ENCODE data around the gene OSGEPL1. TPM values are rescaled to one million over a fixed set of nuclear protein-coding genes. Genes with fewer than 3 reads are reported as not detected.
"Not testable (repeated sequence)": the region's sequence is repeated elsewhere in the genome, so short reads cannot be mapped to it uniquely, and the experiment has no call there.

OSGEPL1 gene
- total RNA-seq, 1 experiment from 2014 or later, result 12.6 TPM

GRCh38 chr2:189726271-189726670, 36.3 kb downstream of the OSGEPL1 start:
- Histone ChIP-seq H3F3A (ENCODE audit: low read length, unreplicated experiment) (no peaks in the 10 kb centered on the region), H4K20me1 (ENCODE audit: low read length) (no peaks in the 10 kb centered on the region), H3K27me3 (ENCODE audit: low read length) (no peaks in the 10 kb centered on the region), H3K9ac (ENCODE audit: low read length) (no peak overlapping the region), H3K4me3 (ENCODE audit: low read length) (no peak overlapping the region), H3K9me2 (replicated peaks; ENCODE audit: low read length) (no peaks in the 10 kb centered on the region), H2AFZ (ENCODE audit: low read length) (no peak overlapping the region), H3K79me2 (ENCODE audit: low read length) (no peaks in the 10 kb centered on the region), H3K4me1 (ENCODE audit: insufficient read depth, low read length) (no peaks in the 10 kb centered on the region), H3K4me2 (ENCODE audit: low read length) (no peak overlapping the region), H3K9me3 (ENCODE audit: low read length) (no peaks in the 10 kb centered on the region), H3K27ac (ENCODE audit: low read length) (no peak overlapping the region), H3K36me3 (ENCODE audit: low read depth, low read length) (no peaks in the 10 kb centered on the region)
- BruUV-seq (replicated peaks), result no TSS peak
- no peak for ATAC-seq
- intact Hi-C loops (cut with micrococcal nuclease), result no loop called here
- POLR2A ChIA-PET (ENCODE audit: unreplicated experiment), result no interaction called here
- DNase-seq, result no peak
- no peak for TF ChIP-seq EZH2 (IDR thresholded peaks at IDR 0.05; ENCODE audit: low read length, unreplicated experiment)
- no peak for TF ChIP-seq EZH2phosphoT487 (IDR thresholded peaks at IDR 0.05; ENCODE audit: borderline replicate concordance, low read length)
- TF ChIP-seq, protein P1, sequence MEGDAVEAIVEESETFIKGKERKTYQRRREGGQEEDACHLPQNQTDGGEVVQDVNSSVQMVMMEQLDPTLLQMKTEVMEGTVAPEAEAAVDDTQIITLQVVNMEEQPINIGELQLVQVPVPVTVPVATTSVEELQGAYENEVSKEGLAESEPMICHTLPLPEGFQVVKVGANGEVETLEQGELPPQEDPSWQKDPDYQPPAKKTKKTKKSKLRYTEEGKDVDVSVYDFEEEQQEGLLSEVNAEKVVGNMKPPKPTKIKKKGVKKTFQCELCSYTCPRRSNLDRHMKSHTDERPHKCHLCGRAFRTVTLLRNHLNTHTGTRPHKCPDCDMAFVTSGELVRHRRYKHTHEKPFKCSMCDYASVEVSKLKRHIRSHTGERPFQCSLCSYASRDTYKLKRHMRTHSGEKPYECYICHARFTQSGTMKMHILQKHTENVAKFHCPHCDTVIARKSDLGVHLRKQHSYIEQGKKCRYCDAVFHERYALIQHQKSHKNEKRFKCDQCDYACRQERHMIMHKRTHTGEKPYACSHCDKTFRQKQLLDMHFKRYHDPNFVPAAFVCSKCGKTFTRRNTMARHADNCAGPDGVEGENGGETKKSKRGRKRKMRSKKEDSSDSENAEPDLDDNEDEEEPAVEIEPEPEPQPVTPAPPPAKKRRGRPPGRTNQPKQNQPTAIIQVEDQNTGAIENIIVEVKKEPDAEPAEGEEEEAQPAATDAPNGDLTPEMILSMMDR (conservative IDR thresholded peaks at IDR 0.05; ENCODE audit: low read depth, low read length), result no peak
- CTCF ChIA-PET, result no interaction called here

- Histone ChIP-seq H3K4me3 (ENCODE audit: low read length) (no peak overlapping the region), H3K4me1 (ENCODE audit: insufficient read depth, low read length) (no peaks in the 10 kb centered on the region), H3K27ac (ENCODE audit: low read length) (no peak overlapping the region), H3F3A (ENCODE audit: low read length, unreplicated experiment) (no peaks in the 10 kb centered on the region), H3K9me3 (ENCODE audit: low read length) (no peaks in the 10 kb centered on the region), H3K79me2 (ENCODE audit: low read length) (no peaks in the 10 kb centered on the region), H3K36me3 (ENCODE audit: low read depth, low read length) (no peaks in the 10 kb centered on the region), H3K9me2 (replicated peaks; ENCODE audit: low read length) (no peaks in the 10 kb centered on the region), H4K20me1 (ENCODE audit: low read length) (no peaks in the 10 kb centered on the region), H3K27me3 (ENCODE audit: low read length) (no peaks in the 10 kb centered on the region), H3K4me2 (ENCODE audit: low read length) (no peak overlapping the region), H2AFZ (ENCODE audit: low read length) (no peak overlapping the region), H3K9ac (ENCODE audit: low read length) (no peak overlapping the region)
- intact Hi-C loops (cut with micrococcal nuclease), result no loop called here
- CTCF ChIA-PET, result no interaction called here
- POLR2A ChIA-PET (ENCODE audit: unreplicated experiment), result interaction anchor here (0.6 kb wide), 1 partner anchor 404 kb away, joined by 4 read pairs; no protein-coding TSS in a partner anchor
- BruUV-seq (replicated peaks), result no TSS peak
- TF ChIP-seq, protein P1 (conservative IDR thresholded peaks at IDR 0.05; ENCODE audit: low read depth, low read length), result no peak
- TF ChIP-seq EZH2phosphoT487 (IDR thresholded peaks at IDR 0.05; ENCODE audit: borderline replicate concordance, low read length) (no peak), EZH2 (IDR thresholded peaks at IDR 0.05; ENCODE audit: low read length, unreplicated experiment) (no peak)
- DNase-seq (no peak), ATAC-seq (no peak)
Observed at GRCh38 chr2:189723192-189723591, 39.4 kb downstream of the OSGEPL1 start.

- no peaks in the 10 kb centered on the region for H3K79me2 ChIP-seq (ENCODE audit: low read length)
- ATAC-seq (no peak), DNase-seq (no peak)
- intact Hi-C loops (cut with micrococcal nuclease), result no loop called here
- H3K27me3 ChIP-seq (ENCODE audit: low read length), result no peaks in the 10 kb centered on the region
- H3K9me2 ChIP-seq (replicated peaks; ENCODE audit: low read length), result no peaks in the 10 kb centered on the region
- H3F3A ChIP-seq (ENCODE audit: low read length, unreplicated experiment), result no peaks in the 10 kb centered on the region
- POLR2A ChIA-PET (ENCODE audit: unreplicated experiment), result no interaction called here
- H3K36me3 ChIP-seq (ENCODE audit: low read depth, low read length), result no peaks in the 10 kb centered on the region
- TF ChIP-seq, protein P1 (conservative IDR thresholded peaks at IDR 0.05; ENCODE audit: low read depth, low read length), result no peak
- no peak for TF ChIP-seq EZH2phosphoT487 (IDR thresholded peaks at IDR 0.05; ENCODE audit: borderline replicate concordance, low read length)
- TF ChIP-seq EZH2 (IDR thresholded peaks at IDR 0.05; ENCODE audit: low read length, unreplicated experiment), result no peak
- no peak overlapping the region for H3K9ac ChIP-seq (ENCODE audit: low read length)
- no peaks in the 10 kb centered on the region for H4K20me1 ChIP-seq (ENCODE audit: low read length)
- no peaks in the 10 kb centered on the region for H3K9me3 ChIP-seq (ENCODE audit: low read length)
- BruUV-seq (replicated peaks), result no TSS peak
- H3K4me1 ChIP-seq (ENCODE audit: insufficient read depth, low read length), result no peaks in the 10 kb centered on the region
- H3K27ac ChIP-seq (ENCODE audit: low read length), result no peak overlapping the region
- no peak overlapping the region for H2AFZ ChIP-seq (ENCODE audit: low read length)
- no peak overlapping the region for H3K4me3 ChIP-seq (ENCODE audit: low read length)
- CTCF ChIA-PET, result no interaction called here
- H3K4me2 ChIP-seq (ENCODE audit: low read length), result no peak overlapping the region
Observed at GRCh38 chr2:189719571-189719970, 43.0 kb downstream of the OSGEPL1 start.

DNA sequence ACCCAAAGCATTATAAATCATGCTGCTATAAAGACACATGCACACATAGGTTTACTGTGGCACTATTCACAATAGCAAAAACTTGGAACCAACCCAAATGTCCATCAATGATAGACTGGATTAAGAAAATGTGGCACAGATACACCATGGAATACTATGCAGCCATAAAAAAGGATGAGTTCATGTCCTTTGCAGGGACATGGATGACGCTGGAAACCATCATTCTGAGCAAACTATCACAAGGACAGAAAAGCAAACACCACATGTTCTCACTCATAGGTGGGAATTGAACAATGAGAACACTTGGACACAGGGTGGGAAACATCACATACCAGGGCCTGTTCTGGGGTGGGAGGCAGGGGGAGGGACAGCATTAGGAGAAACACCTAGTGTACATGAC, 45.0 kb downstream of the OSGEPL1 start:
- H3F3A ChIP-seq (ENCODE audit: low read length, unreplicated experiment); H3K9ac ChIP-seq (ENCODE audit: low read length); DNase-seq; H2AFZ ChIP-seq (ENCODE audit: low read length); H3K79me2 ChIP-seq (ENCODE audit: low read length); H3K4me3 ChIP-seq (ENCODE audit: low read length); CTCF ChIA-PET; intact Hi-C loops (cut with micrococcal nuclease); H3K27me3 ChIP-seq (ENCODE audit: low read length); H4K20me1 ChIP-seq (ENCODE audit: low read length); POLR2A ChIA-PET (ENCODE audit: unreplicated experiment); H3K4me1 ChIP-seq (ENCODE audit: insufficient read depth, low read length); BruUV-seq (replicated peaks); H3K9me2 ChIP-seq (replicated peaks; ENCODE audit: low read length); ATAC-seq; H3K27ac ChIP-seq (ENCODE audit: low read length); H3K4me2 ChIP-seq (ENCODE audit: low read length); H3K9me3 ChIP-seq (ENCODE audit: low read length); H3K36me3 ChIP-seq (ENCODE audit: low read depth, low read length): not testable (repeated sequence)

Data from PC-3 (cell line).